Prostate gland (tissue), 2 donors: Measurements from ENCODE around the gene CRYBB1. TPM values are rescaled to one million over a fixed set of nuclear protein-coding genes. Genes with fewer than 3 reads are reported as not detected.

Source experiments
- DNase-seq: peaks from one replicate; pipeline ENCODE4 v3.0.0-alpha.2; 2019; ENCODE audit warnings: low spot score
- H3K27ac ChIP-seq, 2 donors: fragments of 200-600 bp; sonication (generic); 2 replicates each; pipeline ENCODE4 v1.5.1; 2017 to 2019
- H3K27me3 ChIP-seq: fragments of 200-600 bp; sonication (generic); replicated peaks from 2 replicates; pipeline ENCODE4 v1.5.1; 2019; ENCODE audit not compliant: insufficient read depth
- H3K36me3 ChIP-seq, 2 donors: fragments of 200-600 bp; sonication (generic); 1 replicate in 1 of 2; 2 replicates in 1 of 2; pipeline versions ENCODE4 v1.5.1 to v1.8.1; 2017 to 2019
- H3K4me1 ChIP-seq: fragments of 200-600 bp; sonication (generic); replicated peaks from 2 replicates; pipeline ENCODE4 v1.5.1; 2019
- H3K4me3 ChIP-seq, 2 donors: fragments of 200-600 bp; sonication (generic); 2 replicates each; pipeline ENCODE4 v1.5.1; 2017 to 2019
- H3K9me3 ChIP-seq: fragments of 200-600 bp; sonication (generic); 2 replicates; pipeline ENCODE4 v1.5.1; 2017
- CTCF ChIP-seq, 4 experiments: fragments of 200-600 bp in 2 of 4; fragments of 450-650 bp in 2 of 4; sonication (generic) in 2 of 4; IDR thresholded peaks; 1 replicate in 3 of 4; 2 replicates in 1 of 4; pipeline ENCODE4 v1.5.1; 2016 to 2019; ENCODE audit warnings: antibody characterized with exemption in 4 of 4, mild to moderate bottlenecking in 2 of 4, moderate library complexity in 2 of 4
- POLR2A ChIP-seq: fragments of 450-650 bp; IDR thresholded peaks from one replicate; pipeline ENCODE4 v1.6.1; 2016; ENCODE audit warnings: antibody characterized with exemption, mild to moderate bottlenecking
- POLR2AphosphoS5 ChIP-seq: sonication (generic); formaldehyde crosslinking; IDR thresholded peaks from one replicate; pipeline ENCODE4 v1.6.1; 2017; ENCODE audit warnings: antibody characterized with exemption
- WGBS: methylation state at CpG from one replicate; pipeline ENCODE4 v1.1.5; 2018; 5-methylcytosine and 5-hydroxymethylcytosine counted together
- intact Hi-C: fragments of 100-400 bp; cut with DNase I; formaldehyde crosslinking; loops from one replicate; pipeline ENCODE4 v1.14.2; 2022
- total RNA-seq, 2 donors: library from RNA; depleted of rRNA; stranded (reverse); fragments of >200 nt; gene quantifications; one replicate each; pipeline ENCODE4 v1.1.0, GENCODE V29; 2016

CRYBB1 gene
- total RNA-seq, 2 donors from 2014 or later: 0.36 TPM; not detected in 1

- Histone ChIP-seq H3K4me3 (no peak overlapping the region), H3K9me3 (no peaks in the 10 kb centered on the region), H3K4me1 (no peaks in the 10 kb centered on the region), H3K36me3 (no peaks in the 10 kb centered on the region), H3K27ac (no peak overlapping the region), H3K27me3 (no peaks in the 10 kb centered on the region)
- TF ChIP-seq CTCF (IDR thresholded peaks at IDR 0.05): no peak
- TF ChIP-seq POLR2AphosphoS5: no peak
- TF ChIP-seq POLR2A: no peak
- no peak for DNase-seq
- intact Hi-C loops: loop anchor here (5.0 kb wide), 1 partner anchor 263 kb away; no protein-coding TSS in a partner anchor
- 90% methylated on average over 2 of the region's 2 CpGs for WGBS
Observed at GRCh38 chr22:26635117-26635516, 17.3 kb upstream of the CRYBB1 start.

GRCh38 chr22:26634189-26634588, 16.4 kb upstream of the CRYBB1 start:
- no peaks in the 10 kb centered on the region for H3K36me3 ChIP-seq
- intact Hi-C loops: no loop called here
- no peak overlapping the region for H3K27ac ChIP-seq
- H3K4me3 ChIP-seq: no peak overlapping the region
- no peaks in the 10 kb centered on the region for H3K27me3 ChIP-seq
- H3K9me3 ChIP-seq: no peaks in the 10 kb centered on the region
- TF ChIP-seq POLR2A: no peak
- TF ChIP-seq POLR2AphosphoS5: no peak
- no peak for TF ChIP-seq CTCF (IDR thresholded peaks at IDR 0.05)
- DNase-seq: no peak
- 94% methylated on average over 3 of the region's 3 CpGs for WGBS
- no peaks in the 10 kb centered on the region for H3K4me1 ChIP-seq

- Histone ChIP-seq H3K4me1 (no peaks in the 10 kb centered on the region), H3K36me3 (no peaks in the 10 kb centered on the region), H3K9me3 (no peaks in the 10 kb centered on the region), H3K27ac (peak overlapping the region in 1 of 2 donors; percentile 14), H3K4me3 (no peak overlapping the region), H3K27me3 (no peaks in the 10 kb centered on the region)
- no peak for DNase-seq
- intact Hi-C loops: no loop called here
- WGBS: 31% methylated on average over 8 of the region's 8 CpGs
- TF ChIP-seq CTCF (IDR thresholded peaks at IDR 0.05) (no peak), POLR2AphosphoS5 (peak; percentile 42)
Observed at GRCh38 chr22:26632422-26633155, 14.8 kb upstream of the CRYBB1 start.

- Histone ChIP-seq H3K27me3 (no peaks in the 10 kb centered on the region), H3K4me1 (no peaks in the 10 kb centered on the region), H3K36me3 (no peaks in the 10 kb centered on the region), H3K27ac (no peak overlapping the region), H3K9me3 (no peaks in the 10 kb centered on the region), H3K4me3 (no peak overlapping the region)
- 90% methylated on average over 4 of the region's 4 CpGs for WGBS
- TF ChIP-seq POLR2AphosphoS5 (no peak), CTCF (IDR thresholded peaks at IDR 0.05) (no peak), POLR2A (no peak)
- no peak for DNase-seq
- intact Hi-C loops: no loop called here
Observed at GRCh38 chr22:26631282-26631681, 13.5 kb upstream of the CRYBB1 start.
